GM21390 (cell line): Measurements from ENCODE around the gene GALNT9.
"Not testable (repeated sequence)": the region's sequence is repeated elsewhere in the genome, so short reads cannot be mapped to it uniquely, and the experiment has no call there.

Experiments
- ATAC-seq: cut with Tn5 transposase; IDR thresholded peaks from one replicate; pipeline ENCODE4 v1.9.1; 2021; ENCODE audit not compliant: unreplicated experiment

GALNT9 gene

GRCh38 chr12:132295561-132295960 lies 33.8 kb downstream of the GALNT9 start:
- not testable (repeated sequence) for ATAC-seq

GRCh38 chr12:132295101-132295526 lies 34.3 kb downstream of the GALNT9 start:
- ATAC-seq: no peak

- ATAC-seq: no peak
Observed at GRCh38 chr12:132294121-132295034, 35.0 kb downstream of the GALNT9 start.

- no peak for ATAC-seq
Observed at GRCh38 chr12:132292328-132293319, 36.8 kb downstream of the GALNT9 start.

GRCh38 chr12:132291402-132292175 lies 37.8 kb downstream of the GALNT9 start:
- no peak for ATAC-seq

GRCh38 chr12:132290203-132290540 lies 39.2 kb downstream of the GALNT9 start:
- ATAC-seq: no peak

GRCh38 chr12:132289356-132290202 lies 39.8 kb downstream of the GALNT9 start:
- ATAC-seq: no peak

- no peak for ATAC-seq
Observed at GRCh38 chr12:132288516-132289215, 40.7 kb downstream of the GALNT9 start.

GRCh38 chr12:132287391-132288238 lies 41.8 kb downstream of the GALNT9 start:
- no peak for ATAC-seq

GRCh38 chr12:132286912-132287311 lies 42.5 kb downstream of the GALNT9 start:
- ATAC-seq: no peak

- ATAC-seq: no peak
Observed at GRCh38 chr12:132285991-132286681, 43.3 kb downstream of the GALNT9 start.

GRCh38 chr12:132284827-132285741 lies 44.3 kb downstream of the GALNT9 start:
- no peak for ATAC-seq

GRCh38 chr12:132284071-132284826 lies 45.1 kb downstream of the GALNT9 start:
- ATAC-seq: no peak

GRCh38 chr12:132282950-132283771 lies 46.2 kb downstream of the GALNT9 start:
- ATAC-seq: no peak
